H1 (cell line): Measurements from ENCODE around the gene RBM34. TPM values are rescaled to one million over a fixed set of nuclear protein-coding genes. Genes with fewer than 3 reads are reported as not detected.

Experiments
- ATF2 ChIP-seq: IDR thresholded peaks from 2 replicates; pipeline ENCODE4 v1.6.1; 2012; ENCODE audit warnings: low read length, inconsistent platforms
- BRCA1 ChIP-seq: IDR thresholded peaks from 2 replicates; pipeline ENCODE4 v1.6.1; 2012; ENCODE audit warnings: low read depth, low read length, improper control_type of control experiment
- CBX8 ChIP-seq: fragments of 300-800, 300-1000 bp; sonication (generic); IDR thresholded peaks from 2 replicates; pipeline ENCODE4 v1.7.1; 2016; ENCODE audit warnings: low read depth, low read length, borderline replicate concordance
- CHD2 ChIP-seq: IDR thresholded peaks from 2 replicates; pipeline ENCODE4 v1.6.1; 2012; ENCODE audit warnings: low read length, improper control_type of control experiment
- CTBP2 ChIP-seq: IDR thresholded peaks from 2 replicates; pipeline ENCODE4 v1.7.0; 2011; ENCODE audit warnings: borderline replicate concordance, mild to moderate bottlenecking, moderate library complexity, mixed read lengths, low read length; ENCODE audit not compliant: insufficient read depth, insufficient read length
- GABPA ChIP-seq: IDR thresholded peaks from 2 replicates; pipeline ENCODE4 v1.6.1; 2011; ENCODE audit warnings: mild to moderate bottlenecking, low read length, moderate library complexity, borderline replicate concordance; ENCODE audit not compliant: insufficient read depth
- HDAC2 ChIP-seq, 2 experiments: fragments of 300-600 bp in 1 of 2; sonication (generic) in 1 of 2; IDR thresholded peaks; 2 replicates each; pipeline ENCODE4 v1.6.1; 2011 to 2012; ENCODE audit warnings: low read depth in 2 of 2, low read length in 2 of 2, mild to moderate bottlenecking in 2 of 2, moderate library complexity in 2 of 2, borderline replicate concordance in 1 of 2, inconsistent platforms in 1 of 2
- JUN ChIP-seq: IDR thresholded peaks from 2 replicates; pipeline ENCODE4 v1.6.1; 2011; ENCODE audit warnings: low read depth, mild to moderate bottlenecking, improper control_type of control experiment, low read length
- JUND ChIP-seq: IDR thresholded peaks from 2 replicates; pipeline ENCODE4 v1.6.1; 2011; ENCODE audit warnings: mild to moderate bottlenecking, improper control_type of control experiment, low read length
- KDM1A ChIP-seq: fragments of 200-600, 300-600 bp; sonication (generic); IDR thresholded peaks from 2 replicates; pipeline ENCODE4 v1.7.1; 2016; ENCODE audit warnings: mild to moderate bottlenecking, low read length, borderline replicate concordance
- KDM4A ChIP-seq: IDR thresholded peaks from one replicate; pipeline ENCODE4 v1.7.1; 2012; ENCODE audit warnings: low read depth, mild to moderate bottlenecking, moderate library complexity, low read length, inconsistent platforms; ENCODE audit not compliant: severe bottlenecking
- POLR2A ChIP-seq, 2 experiments: IDR thresholded peaks; 1 replicate in 1 of 2; 2 replicates in 1 of 2; pipeline ENCODE4 v1.6.1; 2011; ENCODE audit warnings: low read depth in 2 of 2, low read length in 2 of 2, mild to moderate bottlenecking in 2 of 2; ENCODE audit errors: control extremely low read depth in 1 of 2
- POLR2AphosphoS5 ChIP-seq: IDR thresholded peaks from 2 replicates; pipeline ENCODE4 v1.6.1; 2011; ENCODE audit warnings: low read depth, low read length
- RAD21 ChIP-seq, 2 experiments: IDR thresholded peaks in 1 of 2; conservative IDR thresholded peaks in 1 of 2; 2 replicates each; pipeline ENCODE4 v1.6.1; 2011; ENCODE audit warnings: low read depth in 2 of 2, low read length in 2 of 2, improper control_type of control experiment in 1 of 2, inconsistent platforms in 1 of 2, mild to moderate bottlenecking in 1 of 2, moderate library complexity in 1 of 2
- SAP30 ChIP-seq: fragments of 300-600 bp; sonication (generic); IDR thresholded peaks from 2 replicates; pipeline ENCODE4 v1.7.1; 2012; ENCODE audit warnings: low read length, moderate library complexity, mild to moderate bottlenecking, inconsistent platforms; ENCODE audit not compliant: insufficient read depth, insufficient replicate concordance
- SIN3A ChIP-seq, 2 experiments: IDR thresholded peaks in 1 of 2; conservative IDR thresholded peaks in 1 of 2; 2 replicates each; pipeline ENCODE4 v1.6.1; 2011 to 2012; ENCODE audit warnings: low read length in 2 of 2, improper control_type of control experiment in 1 of 2, low read depth in 1 of 2, mild to moderate bottlenecking in 1 of 2
- SP2 ChIP-seq: IDR thresholded peaks from 2 replicates; pipeline ENCODE4 v1.6.1; 2012; ENCODE audit warnings: mild to moderate bottlenecking, low read length, inconsistent platforms
- SP4 ChIP-seq: IDR thresholded peaks from 2 replicates; pipeline ENCODE4 v1.6.1; 2012; ENCODE audit warnings: low read length, inconsistent platforms
- SRF ChIP-seq: IDR thresholded peaks from 2 replicates; pipeline ENCODE4 v1.6.1; 2011; ENCODE audit warnings: mild to moderate bottlenecking, low read depth, low read length, moderate library complexity
- TAF1 ChIP-seq: IDR thresholded peaks from 2 replicates; pipeline ENCODE4 v1.6.1; 2011; ENCODE audit warnings: mild to moderate bottlenecking, low read depth, low read length
- TAF7 ChIP-seq: optimal IDR thresholded peaks from 2 replicates; pipeline ENCODE3; 2011; ENCODE audit warnings: low read depth, mild to moderate bottlenecking, inconsistent platforms, low read length, moderate library complexity, borderline replicate concordance
- TCF12 ChIP-seq: IDR thresholded peaks from 2 replicates; pipeline ENCODE4 v1.6.1; 2011; ENCODE audit warnings: low read depth, mild to moderate bottlenecking, low read length
- YY1 ChIP-seq: IDR thresholded peaks from 2 replicates; pipeline ENCODE4 v1.6.1; 2011; ENCODE audit warnings: low read depth, mild to moderate bottlenecking, low read length
- polyA plus RNA-seq, 7 experiments: library from polyadenylated mRNA; depleted of rRNA in 3 of 7; stranded (reverse) in 5 of 7; unstranded in 2 of 7; fragments of >200 nt in 5 of 7; fragments of 200-250 nt in 2 of 7; gene quantifications; 1 replicate in 5 of 7; 2 replicates in 1 of 7; 4 replicates in 1 of 7; pipeline versions ENCODE4 v1.2.1 to v1.2.3, GENCODE V29; 2011 to 2013; ENCODE audit warnings: missing spikeins in 2 of 7, mixed read lengths in 2 of 7
- total RNA-seq: library from RNA; stranded (reverse); fragmentation: NEBNext Ultra II Directional; extraction: Animal tissue kit (Norgen Biotek cat#: 25700); gene quantifications from 2 replicates; pipeline ENCODE4 v1.2.1, GENCODE V29; 2021

Gene RBM34
- total and polyA plus RNA-seq, 2 of the 8 experiments (the other 6 are each of a cell fraction or from before 2014, with no cell fraction given) = 18.8 to 108 TPM

- no peak for TF ChIP-seq SP4
- TF ChIP-seq SP2 = no peak
- no peak for TF ChIP-seq ATF2
- TF ChIP-seq SRF = 0 out of 2 replicates have a peak, but pooled peaks have one; percentile 18
- TF ChIP-seq POLR2AphosphoS5 = no peak
- no peak for TF ChIP-seq CBX8
- peak in 1 of 2 experiments; percentile 79; a peak in 1 of 4 replicates for TF ChIP-seq SIN3A (conservative IDR thresholded peaks at IDR 0.05 in 1 of 2, IDR thresholded peaks at IDR 0.05 in 1 of 2; ENCODE audit: low read depth in 1 of 2, low read length in 2 of 2)
- TF ChIP-seq TCF12 = 0 out of 2 replicates have a peak, but pooled peaks have one; percentile 39
- TF ChIP-seq TAF7 = no peak
- no peak for TF ChIP-seq JUN
- TF ChIP-seq KDM4A = no peak
- no peak for TF ChIP-seq CTBP2
- no peak for TF ChIP-seq BRCA1
- TF ChIP-seq JUND = no peak
- peak; percentile 72 for TF ChIP-seq SAP30
- no peak for TF ChIP-seq RAD21 (IDR thresholded peaks at IDR 0.05 in 1 of 2, conservative IDR thresholded peaks at IDR 0.05 in 1 of 2; ENCODE audit: low read depth in 2 of 2, low read length in 2 of 2)
- no peak for TF ChIP-seq HDAC2 (IDR thresholded peaks at IDR 0.05; ENCODE audit: borderline replicate concordance in 1 of 2, low read depth in 2 of 2, low read length in 2 of 2)
- no peak for TF ChIP-seq YY1
- TF ChIP-seq GABPA = no peak
- no peak for TF ChIP-seq CHD2
- no peak for TF ChIP-seq POLR2A (IDR thresholded peaks at IDR 0.05; ENCODE audit: control extremely low read depth in 1 of 2, low read depth in 2 of 2, low read length in 2 of 2)
- no peak for TF ChIP-seq KDM1A
- no peak for TF ChIP-seq TAF1
Measured at GRCh38 chr1:235100194-235100772, 60.8 kb downstream of the RBM34 start (continued).
